GM18505 (cell line): ENCODE results near the gene ALDH8A1.
A peak's percentile ranks its signal among the peaks of the same experiment; 100 is the strongest.

Experiments
- ATAC-seq: cut with Tn5 transposase; IDR thresholded peaks from one replicate; pipeline ENCODE4 v1.9.1; 2021; ENCODE audit not compliant: unreplicated experiment
- POLR2A ChIP-seq: IDR thresholded peaks from 4 replicates; pipeline ENCODE4 v1.6.1; 2011; ENCODE audit warnings: borderline replicate concordance; ENCODE audit not compliant: insufficient read depth, insufficient read length; ENCODE audit errors: extremely low read depth

The ALDH8A1 gene

GRCh38 chr6:134949927-134950326 is at the start of gene ALDH8A1:
Gene ALDH8A1, minus strand, starts transcription at chr6:134950101. Its CDS starts 48 bp downstream, at chr6:134950053.
- no peak for TF ChIP-seq POLR2A
- no peak for ATAC-seq

GRCh38 chr6:134999107-134999506 is 49.2 kb upstream of the ALDH8A1 start:
- ATAC-seq = no peak
- no peak for TF ChIP-seq POLR2A

- TF ChIP-seq POLR2A = no peak
- ATAC-seq = no peak
These were observed 47.5 kb upstream of the ALDH8A1 start for GRCh38 chr6:134997133-134997995.

GRCh38 chr6:134995536-134995935 is 45.6 kb upstream of the ALDH8A1 start:
- ATAC-seq = no peak
- TF ChIP-seq POLR2A = no peak

- TF ChIP-seq POLR2A = no peak
- ATAC-seq = no peak
These were observed 44.5 kb upstream of the ALDH8A1 start for GRCh38 chr6:134994431-134994830.

GRCh38 chr6:134992155-134992554 is 42.3 kb upstream of the ALDH8A1 start:
- no peak for ATAC-seq
- no peak for TF ChIP-seq POLR2A

- no peak for ATAC-seq
- no peak for TF ChIP-seq POLR2A
These were observed 40.4 kb upstream of the ALDH8A1 start for GRCh38 chr6:134990262-134990661.

- no peak for TF ChIP-seq POLR2A
- ATAC-seq = no peak
These were observed 34.9 kb upstream of the ALDH8A1 start for GRCh38 chr6:134984821-134985220.

- no peak for ATAC-seq
- TF ChIP-seq POLR2A = no peak
These were observed 33.9 kb upstream of the ALDH8A1 start for GRCh38 chr6:134983823-134984222.

GRCh38 chr6:134982161-134982560 is 32.3 kb upstream of the ALDH8A1 start:
- ATAC-seq = no peak
- TF ChIP-seq POLR2A = no peak

- no peak for TF ChIP-seq POLR2A
- ATAC-seq = no peak
These were observed 30.9 kb upstream of the ALDH8A1 start for GRCh38 chr6:134980846-134981245.

GRCh38 chr6:134979142-134979541 is 29.2 kb upstream of the ALDH8A1 start:
- no peak for TF ChIP-seq POLR2A
- ATAC-seq = peak; percentile 81

GRCh38 chr6:134974370-134974769 is 24.5 kb upstream of the ALDH8A1 start:
- no peak for ATAC-seq
- no peak for TF ChIP-seq POLR2A

GRCh38 chr6:134967711-134968110 is 17.8 kb upstream of the ALDH8A1 start:
- TF ChIP-seq POLR2A = no peak
- ATAC-seq = no peak
